Adrenal gland (tissue), 12 donors: ENCODE results near the gene DGKQ. TPM values are rescaled to one million over a fixed set of nuclear protein-coding genes. Genes with fewer than 3 reads are reported as not detected.
"Not testable (repeated sequence)": the region's sequence is repeated elsewhere in the genome, so short reads cannot be mapped to it uniquely, and the experiment has no call there.

Source experiments
- DNase-seq, 7 donors: peaks; one replicate each; pipeline ENCODE4 v3.0.0-alpha.2; 2019 to 2020
- H3K27ac ChIP-seq, 5 donors: fragments of 200-600 bp; sonication (generic) in 4 of 5; 1 replicate in 3 of 5; 2 replicates in 2 of 5; pipeline versions ENCODE4 v1.5.1 to v1.8.0; 2016 to 2020; ENCODE audit warnings: mild to moderate bottlenecking in 1 of 5
- H3K27me3 ChIP-seq: fragments of 200-600 bp; 2 replicates; pipeline ENCODE4 v1.8.0; 2021
- H3K36me3 ChIP-seq, 2 donors: fragments of 200-600 bp; replicated peaks in 1 of 2; 1 replicate in 1 of 2; 2 replicates in 1 of 2; pipeline versions ENCODE4 v1.5.1 to v1.8.0; 2018 to 2022
- H3K4me1 ChIP-seq, 2 donors: fragments of 200-600 bp; replicated peaks in 1 of 2; 1 replicate in 1 of 2; 2 replicates in 1 of 2; pipeline versions ENCODE4 v1.5.1 to v1.8.0; 2018 to 2021
- H3K4me3 ChIP-seq, 4 donors: fragments of 200-600 bp; sonication (generic) in 3 of 4; one replicate each; pipeline ENCODE4 v1.5.1; 2016 to 2018
- H3K9me3 ChIP-seq, 3 donors: fragments of 200-600 bp; sonication (generic) in 1 of 3; replicated peaks in 1 of 3; 1 replicate in 2 of 3; 2 replicates in 1 of 3; pipeline versions ENCODE4 v1.5.1 to v1.8.0; 2016 to 2021
- CTCF ChIP-seq, 6 experiments: fragments of 450-650 bp in 4 of 6; fragments of 200-600 bp in 2 of 6; sonication (generic) in 1 of 6; IDR thresholded peaks; 1 replicate in 5 of 6; 2 replicates in 1 of 6; pipeline versions ENCODE4 v1.5.1 to v1.8.0; 2016 to 2021; ENCODE audit warnings: antibody characterized with exemption in 6 of 6, mild to moderate bottlenecking in 2 of 6, moderate library complexity in 1 of 6
- POLR2A ChIP-seq, 2 donors: fragments of 450-650 bp; IDR thresholded peaks; one replicate each; pipeline ENCODE4 v1.6.1; 2017; ENCODE audit warnings: antibody characterized with exemption in 2 of 2, mild to moderate bottlenecking in 2 of 2, moderate library complexity in 1 of 2
- WGBS, 4 donors: extraction: QIAGEN DNeasy Blood & Tissue Kit in 2 of 4; methylation state at CpG; one replicate each; pipeline versions ENCODE4 v1.1.5 to v1.1.7; 2013 to 2017; 5-methylcytosine and 5-hydroxymethylcytosine counted together
- intact Hi-C, 2 donors: fragments of 100-400 bp; cut with DNase I; formaldehyde crosslinking; loops; one replicate each; pipeline versions ENCODE4 v1.14.1 to v1.15.0; 2022 to 2023
- polyA plus RNA-seq, 3 donors: library from polyadenylated mRNA; stranded (reverse); fragments of 200-250 nt in 2 of 3; fragments of 350-450 nt in 1 of 3; fragmentation: Illumina TruSeq in 1 of 3; extraction: RNeasy Lipid Tissue Mini Kit (QIAGEN cat#74804) in 1 of 3; gene quantifications; one replicate each; pipeline ENCODE4 v1.2.3, GENCODE V29; 2013 to 2014
- total RNA-seq, 9 donors: library from RNA; depleted of rRNA in 4 of 9; stranded (reverse); fragments of >200 nt in 4 of 9; fragments of 120-200 nt in 1 of 9; fragmentation: NEBNext Ultra II Directional in 1 of 9; extraction: Animal tissue kit (Norgen Biotek cat#: 25700) in 1 of 9; gene quantifications; one replicate each; pipeline versions ENCODE4 v1.1.0 to v1.2.4, GENCODE V29; 2013 to 2023
- donor health status: healthy with polysubstance abuse.
- donor health status: Bipolar disorder and iron deficiency.
- donor health status: DM: yes; HTN: yes; CAD: no.
- donor health status: DM: no; HTN: no; CAD: no.
- donor health status: DM: no; HTN: no; CAD: no.
- donor health status: DM: yes; HTN: yes; CAD: no.

Gene DGKQ
- total and polyA plus RNA-seq, 12 donors, result 0.55 to 16.5 (median 12.5) TPM

GRCh38 chr4:982291-982690, 8.9 kb upstream of the DGKQ start:
- TF ChIP-seq CTCF (IDR thresholded peaks at IDR 0.05), result no peak
- TF ChIP-seq POLR2A (IDR thresholded peaks at IDR 0.05), result no peak
- intact Hi-C loops, result no loop called here
- WGBS, 4 donors, result 91 to 96% (median 94%) methylated on average over 14 to 17 of the region's 17 CpGs
- Histone ChIP-seq H3K4me3 (no peak overlapping the region), H3K36me3 (no peaks in the 10 kb centered on the region), H3K27me3 (no peaks in the 10 kb centered on the region), H3K4me1 (peaks cover 8 to 20% of the 10 kb centered on the region in 2 donors), H3K9me3 (no peaks in the 10 kb centered on the region), H3K27ac (no peak overlapping the region)
- no peak for DNase-seq

- no peaks in the 10 kb centered on the region for H3K27me3 ChIP-seq
- H3K27ac ChIP-seq, result peak overlapping the region in 1 of 5 donors; percentile 45
- no peaks in the 10 kb centered on the region for H3K9me3 ChIP-seq
- no peaks in the 10 kb centered on the region for H3K4me1 ChIP-seq
- 58 to 65% (median 60%) methylated on average over 19 to 20 of the region's 20 CpGs for WGBS, 4 donors
- no peak for TF ChIP-seq POLR2A (IDR thresholded peaks at IDR 0.05)
- no peak for TF ChIP-seq CTCF (IDR thresholded peaks at IDR 0.05)
- intact Hi-C loops, result no loop called here
- H3K4me3 ChIP-seq, result no peak overlapping the region
- H3K36me3 ChIP-seq, result no peaks in the 10 kb centered on the region
- no peak for DNase-seq
These were observed 5.8 kb upstream of the DGKQ start for GRCh38 chr4:978957-979701.

- H3K36me3 ChIP-seq, H3K4me3 ChIP-seq, intact Hi-C loops, H3K27me3 ChIP-seq, H3K27ac ChIP-seq, H3K9me3 ChIP-seq, DNase-seq: not testable (repeated sequence)
- 94 to 99% (median 96%) methylated on average over 5 to 23 of the region's 25 CpGs; no CpG with 5 or more reads in 1 of the 4 donors for WGBS, 4 donors
- peaks cover 13 to 22% of the 10 kb centered on the region in 2 donors for H3K4me1 ChIP-seq
These were observed 2.6 kb upstream of the DGKQ start for GRCh38 chr4:976016-976415.

- no peaks in the 10 kb centered on the region for H3K9me3 ChIP-seq
- no peaks in the 10 kb centered on the region for H3K36me3 ChIP-seq
- DNase-seq, result no peak
- peaks cover 13 to 22% of the 10 kb centered on the region in 2 donors for H3K4me1 ChIP-seq
- intact Hi-C loops, result no loop called here
- no peak overlapping the region for H3K27ac ChIP-seq
- 94 to 97% (median 97%) methylated on average over 2 to 9 of the region's 9 CpGs for WGBS, 4 donors
- no peaks in the 10 kb centered on the region for H3K27me3 ChIP-seq
- TF ChIP-seq POLR2A (IDR thresholded peaks at IDR 0.05) (no peak), CTCF (IDR thresholded peaks at IDR 0.05) (no peak)
- H3K4me3 ChIP-seq, result no peak overlapping the region
These were observed 1.3 kb upstream of the DGKQ start for GRCh38 chr4:974668-975067.
